ENCODE data around the gene LGR4.

DNA sequence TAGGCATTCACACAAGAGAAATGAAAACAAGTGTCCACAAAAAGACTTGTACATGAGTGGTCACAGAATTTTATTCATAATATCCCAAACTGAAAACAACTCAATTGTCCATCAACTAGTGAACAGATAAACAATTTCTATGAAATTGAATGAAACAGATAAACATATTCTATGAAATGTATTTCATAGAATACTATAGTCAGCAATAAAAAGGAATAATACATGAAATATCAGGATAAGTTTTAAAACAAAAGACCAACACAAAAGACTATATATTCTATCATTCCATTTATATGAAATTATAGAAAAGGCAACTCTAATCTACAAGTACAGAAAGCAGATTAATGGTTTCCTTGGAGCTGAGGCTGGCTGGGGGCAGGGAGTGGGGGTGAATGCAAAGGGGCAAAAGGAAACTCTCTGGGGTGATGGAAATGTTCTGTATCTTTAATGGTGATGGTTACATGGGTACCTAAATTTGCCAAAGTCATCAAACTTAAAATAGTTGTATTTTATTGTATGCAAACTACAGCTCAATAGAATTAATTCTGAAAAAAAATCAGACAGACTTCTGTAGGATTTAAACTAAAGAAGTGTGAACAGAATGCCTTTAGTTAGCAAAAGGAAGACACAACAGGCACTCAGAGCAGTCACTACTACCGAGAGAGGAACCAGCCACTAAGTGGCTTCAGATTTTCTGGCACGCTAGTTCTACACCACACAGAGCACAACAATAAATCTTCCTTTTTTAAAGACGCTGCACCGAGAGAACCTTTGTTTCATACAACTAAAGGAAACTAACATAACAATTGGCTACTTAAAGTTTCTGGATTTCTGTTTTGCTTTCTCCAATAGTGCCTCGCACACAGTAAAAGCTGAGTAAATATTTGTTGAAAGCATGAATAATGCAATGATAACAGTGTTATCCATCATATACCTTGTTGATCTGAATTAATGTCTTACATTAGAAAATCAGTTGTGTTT, 124.9 kb downstream of the LGR4 start:
- TF ChIP-seq, protein P1, sequence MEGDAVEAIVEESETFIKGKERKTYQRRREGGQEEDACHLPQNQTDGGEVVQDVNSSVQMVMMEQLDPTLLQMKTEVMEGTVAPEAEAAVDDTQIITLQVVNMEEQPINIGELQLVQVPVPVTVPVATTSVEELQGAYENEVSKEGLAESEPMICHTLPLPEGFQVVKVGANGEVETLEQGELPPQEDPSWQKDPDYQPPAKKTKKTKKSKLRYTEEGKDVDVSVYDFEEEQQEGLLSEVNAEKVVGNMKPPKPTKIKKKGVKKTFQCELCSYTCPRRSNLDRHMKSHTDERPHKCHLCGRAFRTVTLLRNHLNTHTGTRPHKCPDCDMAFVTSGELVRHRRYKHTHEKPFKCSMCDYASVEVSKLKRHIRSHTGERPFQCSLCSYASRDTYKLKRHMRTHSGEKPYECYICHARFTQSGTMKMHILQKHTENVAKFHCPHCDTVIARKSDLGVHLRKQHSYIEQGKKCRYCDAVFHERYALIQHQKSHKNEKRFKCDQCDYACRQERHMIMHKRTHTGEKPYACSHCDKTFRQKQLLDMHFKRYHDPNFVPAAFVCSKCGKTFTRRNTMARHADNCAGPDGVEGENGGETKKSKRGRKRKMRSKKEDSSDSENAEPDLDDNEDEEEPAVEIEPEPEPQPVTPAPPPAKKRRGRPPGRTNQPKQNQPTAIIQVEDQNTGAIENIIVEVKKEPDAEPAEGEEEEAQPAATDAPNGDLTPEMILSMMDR (IDR thresholded peaks at IDR 0.05 in 8 of 11, conservative IDR thresholded peaks at IDR 0.05 in 3 of 11), result no peak
- TF ChIP-seq POLR2A (IDR thresholded peaks at IDR 0.05) (no peak), POLR2AphosphoS5 (IDR thresholded peaks at IDR 0.05) (no peak)
